Stimulated activated CD8-positive, alpha-beta memory T cell treated with anti-CD3 and anti-CD28 coated beads, Interleukin-15, amount 100 ng/mL, for 1 hour (primary cell): ENCODE data around the gene RAB31.
"Not testable (repeated sequence)": the region's sequence is repeated elsewhere in the genome, so short reads cannot be mapped to it uniquely, and the experiment has no call there.

Source experiments
- DNase-seq: peaks from one replicate; pipeline ENCODE4 v3.0.0-alpha.2; 2020; ENCODE audit warnings: low read depth

The RAB31 gene

DNA sequence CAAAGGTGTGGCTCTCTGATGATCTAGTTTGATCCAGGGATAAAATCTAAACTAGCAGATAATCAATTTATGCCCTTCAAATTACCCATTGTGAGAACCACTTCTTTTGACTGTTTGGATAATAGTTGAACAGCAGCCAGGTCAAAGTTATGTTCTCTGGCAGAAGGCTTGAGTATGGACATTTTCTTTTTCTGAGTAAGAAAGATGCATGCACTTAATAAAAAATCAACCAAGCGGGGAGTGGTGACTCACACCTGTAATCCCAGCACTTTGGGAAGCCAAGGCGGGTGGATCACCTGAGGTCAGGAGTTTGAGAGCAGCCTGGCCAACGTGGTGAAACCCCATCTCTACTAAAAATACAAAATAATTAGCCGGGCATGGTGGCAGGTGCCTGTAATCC lies 183.4 kb downstream of the RAB31 start:
- not testable (repeated sequence) for DNase-seq

- DNase-seq: no peak
Observed at GRCh38 chr18:9894454-9895068, 186.5 kb downstream of the RAB31 start.

GRCh38 chr18:9897129-9897528 lies 189.0 kb downstream of the RAB31 start:
- DNase-seq: no peak

DNA sequence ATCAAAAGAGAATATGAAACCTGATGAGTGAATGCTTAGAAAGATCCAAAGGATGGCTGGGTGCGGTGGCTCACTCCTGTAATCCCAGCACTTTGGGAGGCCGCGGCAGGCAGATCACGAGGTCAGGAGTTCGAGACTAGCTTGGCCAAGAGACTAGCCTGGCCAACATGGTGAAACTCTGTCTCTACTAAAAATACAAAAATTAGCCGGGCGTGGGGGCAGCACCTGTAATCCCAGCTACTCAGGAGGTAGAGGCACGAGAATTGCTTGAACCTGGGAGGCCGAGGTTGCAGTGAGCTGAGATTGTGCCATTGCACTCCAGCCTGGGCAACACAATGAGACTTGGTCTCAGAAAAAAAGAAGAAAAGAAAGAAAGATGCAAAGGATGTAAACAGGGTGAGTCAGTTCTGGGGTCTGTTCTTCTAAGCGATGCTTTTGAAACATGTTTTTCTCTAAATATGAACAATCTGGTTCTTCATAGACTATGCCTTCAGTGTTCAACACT lies 189.7 kb downstream of the RAB31 start:
- DNase-seq: not testable (repeated sequence)

- no peak for DNase-seq
Observed at GRCh38 chr18:9898792-9899549, 190.9 kb downstream of the RAB31 start.

DNA sequence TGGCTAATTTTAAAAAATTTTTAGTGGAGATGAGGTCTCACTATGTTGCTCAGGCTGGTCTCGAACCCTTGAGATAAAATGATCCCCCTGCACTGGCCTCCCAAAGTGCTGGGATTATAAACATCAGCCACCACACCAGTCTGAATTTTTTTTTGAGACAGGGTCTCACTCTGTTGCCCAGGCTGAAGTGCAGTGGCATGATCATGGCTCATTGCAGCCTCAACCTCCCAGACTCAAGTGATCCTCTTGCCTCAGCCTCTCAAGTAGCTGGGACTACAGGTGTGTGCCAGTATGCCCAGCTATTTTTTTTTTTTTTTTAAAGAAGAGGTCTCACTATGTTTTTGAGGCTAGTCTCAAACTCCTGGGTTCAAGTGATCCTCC lies 191.4 kb downstream of the RAB31 start:
- DNase-seq: not testable (repeated sequence)

DNA sequence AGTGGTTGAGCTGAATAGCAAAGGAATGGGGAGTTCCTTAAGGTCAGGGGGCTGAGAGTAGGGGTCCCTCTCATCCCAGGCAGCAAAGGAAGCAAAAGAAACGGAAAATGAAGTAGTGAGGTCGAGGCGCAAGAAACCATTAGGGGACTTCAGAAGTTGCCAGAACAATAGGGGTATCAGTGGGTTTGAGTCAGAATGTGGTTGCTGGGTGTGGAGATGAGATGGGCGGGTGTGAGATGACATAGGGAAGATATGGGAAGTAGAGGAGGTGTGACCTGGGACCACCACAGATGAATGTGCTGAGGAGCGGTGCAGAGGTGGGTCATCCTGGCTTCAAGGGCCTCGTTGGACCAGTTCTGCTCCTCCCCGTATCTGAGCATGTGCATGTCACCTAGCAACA lies 192.6 kb downstream of the RAB31 start:
- DNase-seq: no peak

DNA sequence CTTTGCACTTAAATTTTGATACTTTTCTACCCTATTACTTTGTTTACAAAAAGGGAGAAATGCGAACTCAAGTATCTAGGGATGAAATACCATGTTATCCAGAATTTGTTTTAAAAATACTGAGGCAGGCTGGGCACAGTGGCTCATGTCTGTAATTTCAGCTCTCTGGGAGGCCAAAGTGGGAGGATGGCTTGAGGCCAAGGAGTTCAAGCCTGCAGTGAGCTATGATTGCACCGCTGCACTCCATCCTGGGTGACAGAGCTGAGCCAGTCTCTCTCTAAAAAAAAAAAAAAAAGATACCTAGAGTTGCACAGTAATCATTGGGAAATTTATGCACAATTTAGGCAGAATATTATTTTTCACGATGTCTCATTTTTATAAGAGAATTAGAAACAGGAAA lies 193.3 kb downstream of the RAB31 start:
- DNase-seq: no peak

DNA sequence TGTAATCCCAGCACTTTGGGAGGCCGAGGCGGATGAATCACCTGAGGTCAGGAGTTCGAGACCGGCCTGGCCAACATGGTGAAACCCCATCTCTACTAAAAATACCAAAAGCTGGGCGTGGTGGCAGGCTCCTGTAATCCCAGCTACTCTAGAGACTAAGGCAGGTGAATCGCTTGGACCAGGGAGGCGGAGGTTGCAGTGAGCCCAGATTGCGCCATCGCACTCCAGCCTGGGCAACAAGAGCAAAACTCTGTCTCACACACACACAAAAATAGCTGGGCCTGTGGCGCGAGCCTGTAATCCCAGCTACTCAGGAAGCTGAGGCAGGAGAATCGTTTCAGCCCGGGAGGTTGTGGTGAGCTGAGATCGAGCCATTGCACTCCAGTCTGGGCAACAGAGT lies 194.2 kb downstream of the RAB31 start:
- not testable (repeated sequence) for DNase-seq

GRCh38 chr18:9902832-9903231 lies 194.7 kb downstream of the RAB31 start:
- DNase-seq: no peak

- DNase-seq: no peak
Observed at GRCh38 chr18:9905401-9905922, 197.4 kb downstream of the RAB31 start.

- no peak for DNase-seq
Observed at GRCh38 chr18:9906481-9906880, 198.4 kb downstream of the RAB31 start.

DNA sequence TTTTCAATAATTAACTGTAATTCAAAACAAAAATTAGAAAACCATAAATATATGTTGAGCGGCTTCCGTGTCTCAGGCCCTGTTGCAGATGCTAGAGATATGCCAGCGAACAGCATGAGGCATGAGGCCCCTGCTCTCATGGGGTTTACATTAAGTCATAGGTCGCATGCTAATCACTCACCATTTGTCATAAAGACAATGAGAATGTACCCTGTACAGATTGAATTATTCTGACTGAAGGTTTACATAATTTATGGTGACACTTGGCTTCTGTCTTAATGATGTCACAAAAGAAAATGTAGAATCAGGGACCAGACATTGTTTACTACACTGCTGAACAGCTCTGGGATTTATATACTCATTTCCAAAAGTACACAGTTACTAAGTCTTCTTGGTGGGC lies 199.8 kb downstream of the RAB31 start:
- DNase-seq: no peak

- no peak for DNase-seq
Observed at GRCh38 chr18:9910071-9910470, 202.0 kb downstream of the RAB31 start.

GRCh38 chr18:9910661-9911060 lies 202.6 kb downstream of the RAB31 start:
- no peak for DNase-seq

- no peak for DNase-seq
Observed at GRCh38 chr18:9911226-9911625, 203.1 kb downstream of the RAB31 start.
